Progenitor cell of endocrine pancreas (in vitro differentiated cells): ENCODE results near the gene RALB. TPM values are rescaled to one million over a fixed set of nuclear protein-coding genes. Genes with fewer than 3 reads are reported as not detected.

Experiments
- DNase-seq: peaks from one replicate; pipeline ENCODE4 v3.0.0; 2021; ENCODE audit warnings: low spot score; ENCODE audit not compliant: unreplicated experiment
- H3K27ac Mint-ChIP-seq: 2 replicates; pipeline ENCODE4 v1.8.0; 2021; ENCODE audit warnings: mild to moderate bottlenecking, moderate library complexity, mixed read lengths
- H3K27me3 Mint-ChIP-seq: 2 replicates; pipeline ENCODE4 v1.8.0; 2021; ENCODE audit warnings: mixed read lengths
- H3K36me3 Mint-ChIP-seq: 2 replicates; pipeline ENCODE4 v1.8.0; 2022; ENCODE audit warnings: mixed read lengths; ENCODE audit not compliant: insufficient read depth
- H3K4me1 Mint-ChIP-seq: 2 replicates; pipeline ENCODE4 v1.8.0; 2021; ENCODE audit warnings: low read depth, mixed read lengths
- H3K4me3 Mint-ChIP-seq: 2 replicates; pipeline ENCODE4 v1.8.0; 2021; ENCODE audit warnings: low read depth, mild to moderate bottlenecking, moderate library complexity, mixed read lengths
- H3K9me3 Mint-ChIP-seq: 2 replicates; pipeline ENCODE4 v1.8.0; 2021; ENCODE audit warnings: low read depth, mixed read lengths
- total RNA-seq: library from RNA; stranded (reverse); gene quantifications from 2 replicates; pipeline ENCODE4 v1.2.1, GENCODE V29; 2021
- TF ChIP-seq, protein P1 (sequence below): fragments of 200-600 bp; sonication (generic); IDR thresholded peaks from one replicate; pipeline ENCODE4 v1.5.0; 2021; ENCODE audit warnings: antibody characterized with exemption, mild to moderate bottlenecking; ENCODE audit not compliant: unreplicated experiment

Gene RALB
- total RNA-seq, 1 donor from 2014 or later: 30.5 TPM

DNA sequence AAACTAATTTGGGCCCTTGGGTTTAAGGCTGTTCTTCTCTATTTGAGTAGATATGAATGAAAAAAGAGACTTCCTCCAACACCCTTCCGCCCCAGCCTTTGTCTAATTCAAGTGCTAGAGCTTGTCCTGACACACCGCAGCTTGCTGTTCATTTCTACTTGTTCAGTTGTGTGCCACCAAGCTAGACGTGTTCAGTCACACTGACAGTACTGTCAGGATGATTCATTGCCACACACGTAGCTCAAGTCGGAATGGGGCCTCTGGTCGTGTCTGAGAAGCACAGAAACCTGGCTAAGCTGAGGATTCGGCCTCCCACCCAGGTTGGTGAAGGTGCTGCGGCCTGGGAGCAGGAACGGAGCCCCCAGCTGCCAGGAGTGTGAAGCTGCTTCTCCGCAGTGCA, 47.7 kb downstream of the RALB start:
- TF ChIP-seq, protein P1, sequence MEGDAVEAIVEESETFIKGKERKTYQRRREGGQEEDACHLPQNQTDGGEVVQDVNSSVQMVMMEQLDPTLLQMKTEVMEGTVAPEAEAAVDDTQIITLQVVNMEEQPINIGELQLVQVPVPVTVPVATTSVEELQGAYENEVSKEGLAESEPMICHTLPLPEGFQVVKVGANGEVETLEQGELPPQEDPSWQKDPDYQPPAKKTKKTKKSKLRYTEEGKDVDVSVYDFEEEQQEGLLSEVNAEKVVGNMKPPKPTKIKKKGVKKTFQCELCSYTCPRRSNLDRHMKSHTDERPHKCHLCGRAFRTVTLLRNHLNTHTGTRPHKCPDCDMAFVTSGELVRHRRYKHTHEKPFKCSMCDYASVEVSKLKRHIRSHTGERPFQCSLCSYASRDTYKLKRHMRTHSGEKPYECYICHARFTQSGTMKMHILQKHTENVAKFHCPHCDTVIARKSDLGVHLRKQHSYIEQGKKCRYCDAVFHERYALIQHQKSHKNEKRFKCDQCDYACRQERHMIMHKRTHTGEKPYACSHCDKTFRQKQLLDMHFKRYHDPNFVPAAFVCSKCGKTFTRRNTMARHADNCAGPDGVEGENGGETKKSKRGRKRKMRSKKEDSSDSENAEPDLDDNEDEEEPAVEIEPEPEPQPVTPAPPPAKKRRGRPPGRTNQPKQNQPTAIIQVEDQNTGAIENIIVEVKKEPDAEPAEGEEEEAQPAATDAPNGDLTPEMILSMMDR: no peak
- no peaks in the 10 kb centered on the region for H3K9me3 Mint-ChIP-seq
- H3K36me3 Mint-ChIP-seq: peaks cover 23% of the 10 kb centered on the region
- DNase-seq: no peak
- peaks cover 7% of the 10 kb centered on the region for H3K27me3 Mint-ChIP-seq
- H3K27ac Mint-ChIP-seq: no peak overlapping the region
- no peak overlapping the region for H3K4me3 Mint-ChIP-seq
- peaks cover 6% of the 10 kb centered on the region for H3K4me1 Mint-ChIP-seq

DNA sequence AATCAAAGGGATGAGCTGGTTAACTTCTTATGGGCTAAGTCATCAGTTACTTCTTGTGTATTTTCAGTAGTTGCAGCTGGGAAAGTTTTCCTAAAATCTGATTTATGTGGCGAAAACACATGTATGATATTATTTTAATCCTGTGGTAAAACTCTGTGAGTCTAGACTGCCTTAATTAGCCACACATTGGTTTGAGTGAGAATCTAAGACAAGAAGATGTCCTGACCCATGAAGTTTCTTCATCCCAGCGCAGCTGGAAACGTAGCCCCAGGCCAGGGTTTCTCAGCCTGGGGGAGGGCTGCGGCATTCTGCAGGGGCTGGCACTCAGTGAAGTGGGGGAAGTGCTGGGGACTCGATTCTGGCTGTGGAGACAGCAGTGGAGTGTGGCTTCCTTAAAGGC, 48.6 kb downstream of the RALB start:
- Mint-ChIP-seq H3K4me3 (no peak overlapping the region), H3K4me1 (peaks cover 6% of the 10 kb centered on the region), H3K36me3 (peaks cover 22% of the 10 kb centered on the region), H3K9me3 (no peaks in the 10 kb centered on the region), H3K27ac (no peak overlapping the region), H3K27me3 (peaks cover 7% of the 10 kb centered on the region)
- no peak for DNase-seq
- TF ChIP-seq, protein P1: no peak

DNA sequence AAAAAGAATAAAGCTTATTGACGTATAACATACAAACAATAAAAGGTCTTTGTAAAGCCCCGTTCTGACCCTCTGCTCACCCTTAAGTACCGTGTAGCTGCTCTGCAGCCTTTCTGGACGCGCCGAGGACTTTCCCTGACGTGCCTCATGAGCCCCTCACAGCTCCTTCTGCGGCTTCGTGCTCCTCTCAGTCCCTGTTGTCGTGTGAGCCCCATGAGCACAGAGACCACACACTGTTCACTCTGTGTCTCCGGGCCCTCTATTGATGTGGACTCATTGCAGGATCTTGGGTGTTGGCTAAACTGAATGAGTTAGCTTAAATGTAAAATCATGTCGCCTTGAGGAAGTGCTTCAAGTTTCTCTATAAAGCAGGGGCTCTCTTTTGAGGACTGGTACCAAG, 49.6 kb downstream of the RALB start:
- Mint-ChIP-seq H3K9me3 (no peaks in the 10 kb centered on the region), H3K4me3 (no peak overlapping the region), H3K36me3 (peaks cover 18% of the 10 kb centered on the region), H3K27ac (no peak overlapping the region), H3K27me3 (peaks cover 7% of the 10 kb centered on the region), H3K4me1 (peaks cover 6% of the 10 kb centered on the region)
- no peak for DNase-seq
- TF ChIP-seq, protein P1: no peak

DNA sequence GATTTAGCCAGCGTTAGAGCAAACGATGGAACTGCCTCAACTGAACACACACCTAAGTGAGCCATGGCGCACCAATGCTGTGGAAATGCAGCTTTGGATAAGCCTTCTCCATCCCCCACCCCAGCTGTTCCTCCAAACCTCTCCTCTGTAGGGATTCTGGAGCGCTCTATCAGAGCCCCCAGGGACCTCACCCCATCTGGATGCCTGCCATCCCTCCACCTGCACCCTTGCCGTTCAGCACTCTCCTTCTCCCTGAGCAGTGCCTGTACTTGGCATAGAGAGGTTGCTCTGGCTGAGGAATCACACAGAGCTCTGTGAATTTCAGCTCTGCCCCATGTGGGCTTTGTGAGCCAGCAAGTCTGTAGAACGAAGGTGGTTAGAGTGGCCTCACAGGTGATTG, 50.5 kb downstream of the RALB start:
- H3K4me3 Mint-ChIP-seq: no peak overlapping the region
- no peak for DNase-seq
- peaks cover 14% of the 10 kb centered on the region for H3K36me3 Mint-ChIP-seq
- no peak overlapping the region for H3K27ac Mint-ChIP-seq
- TF ChIP-seq, protein P1: no peak
- no peaks in the 10 kb centered on the region for H3K9me3 Mint-ChIP-seq
- peaks cover 6% of the 10 kb centered on the region for H3K4me1 Mint-ChIP-seq
- H3K27me3 Mint-ChIP-seq: peaks cover 7% of the 10 kb centered on the region

DNA sequence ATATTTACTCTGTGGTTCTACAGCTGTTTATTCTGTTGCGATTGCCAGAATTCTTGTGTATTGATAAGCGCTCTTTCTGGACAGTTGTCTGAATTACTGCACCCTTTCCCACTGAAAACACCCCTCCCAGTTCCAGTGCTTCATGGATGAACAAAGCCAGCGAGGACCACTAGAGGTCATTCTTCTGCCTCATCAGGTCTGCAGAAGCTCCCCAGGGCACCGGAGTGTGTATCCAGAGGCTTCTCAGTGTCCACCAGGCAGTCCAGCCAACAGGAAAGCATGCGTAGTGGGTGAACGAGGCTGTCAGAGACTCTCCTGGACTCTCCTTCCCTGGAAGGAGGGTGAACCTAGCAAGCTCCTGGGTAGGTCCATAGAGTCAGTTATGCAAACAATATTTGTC, 52.6 kb downstream of the RALB start:
- no peak overlapping the region for H3K4me3 Mint-ChIP-seq
- peaks cover 6% of the 10 kb centered on the region for H3K4me1 Mint-ChIP-seq
- no peak overlapping the region for H3K27ac Mint-ChIP-seq
- DNase-seq: no peak
- H3K9me3 Mint-ChIP-seq: no peaks in the 10 kb centered on the region
- TF ChIP-seq, protein P1: peak; percentile 30
- peaks cover 12% of the 10 kb centered on the region for H3K36me3 Mint-ChIP-seq
- H3K27me3 Mint-ChIP-seq: peaks cover 7% of the 10 kb centered on the region
